Prostate gland (tissue), 2 donors: Measurements from ENCODE around the gene DHX8. TPM values are rescaled to one million over a fixed set of nuclear protein-coding genes. Genes with fewer than 3 reads are reported as not detected.
A peak's percentile ranks its signal among the peaks of the same experiment; 100 is the strongest.
"Not testable (repeated sequence)": the region's sequence is repeated elsewhere in the genome, so short reads cannot be mapped to it uniquely, and the experiment has no call there.

Experiments used
- DNase-seq: peaks from one replicate; pipeline ENCODE4 v3.0.0-alpha.2; 2019; ENCODE audit warnings: low spot score
- H3K27ac ChIP-seq, 2 donors: fragments of 200-600 bp; sonication (generic); 2 replicates each; pipeline ENCODE4 v1.5.1; 2017 to 2019
- H3K27me3 ChIP-seq: fragments of 200-600 bp; sonication (generic); replicated peaks from 2 replicates; pipeline ENCODE4 v1.5.1; 2019; ENCODE audit not compliant: insufficient read depth
- H3K36me3 ChIP-seq, 2 donors: fragments of 200-600 bp; sonication (generic); 1 replicate in 1 of 2; 2 replicates in 1 of 2; pipeline versions ENCODE4 v1.5.1 to v1.8.1; 2017 to 2019
- H3K4me1 ChIP-seq: fragments of 200-600 bp; sonication (generic); replicated peaks from 2 replicates; pipeline ENCODE4 v1.5.1; 2019
- H3K4me3 ChIP-seq, 2 donors: fragments of 200-600 bp; sonication (generic); 2 replicates each; pipeline ENCODE4 v1.5.1; 2017 to 2019
- H3K9me3 ChIP-seq: fragments of 200-600 bp; sonication (generic); 2 replicates; pipeline ENCODE4 v1.5.1; 2017
- CTCF ChIP-seq, 4 experiments: fragments of 200-600 bp in 2 of 4; fragments of 450-650 bp in 2 of 4; sonication (generic) in 2 of 4; IDR thresholded peaks; 1 replicate in 3 of 4; 2 replicates in 1 of 4; pipeline ENCODE4 v1.5.1; 2016 to 2019; ENCODE audit warnings: antibody characterized with exemption in 4 of 4, mild to moderate bottlenecking in 2 of 4, moderate library complexity in 2 of 4
- POLR2A ChIP-seq: fragments of 450-650 bp; IDR thresholded peaks from one replicate; pipeline ENCODE4 v1.6.1; 2016; ENCODE audit warnings: antibody characterized with exemption, mild to moderate bottlenecking
- POLR2AphosphoS5 ChIP-seq: sonication (generic); formaldehyde crosslinking; IDR thresholded peaks from one replicate; pipeline ENCODE4 v1.6.1; 2017; ENCODE audit warnings: antibody characterized with exemption
- WGBS: methylation state at CpG from one replicate; pipeline ENCODE4 v1.1.5; 2018; 5-methylcytosine and 5-hydroxymethylcytosine counted together
- intact Hi-C: fragments of 100-400 bp; cut with DNase I; formaldehyde crosslinking; loops from one replicate; pipeline ENCODE4 v1.14.2; 2022
- total RNA-seq, 2 donors: library from RNA; depleted of rRNA; stranded (reverse); fragments of >200 nt; gene quantifications; one replicate each; pipeline ENCODE4 v1.1.0, GENCODE V29; 2016

DHX8 gene
- total RNA-seq, 2 donors from 2014 or later, result 35.7 to 52.9 TPM

DNA sequence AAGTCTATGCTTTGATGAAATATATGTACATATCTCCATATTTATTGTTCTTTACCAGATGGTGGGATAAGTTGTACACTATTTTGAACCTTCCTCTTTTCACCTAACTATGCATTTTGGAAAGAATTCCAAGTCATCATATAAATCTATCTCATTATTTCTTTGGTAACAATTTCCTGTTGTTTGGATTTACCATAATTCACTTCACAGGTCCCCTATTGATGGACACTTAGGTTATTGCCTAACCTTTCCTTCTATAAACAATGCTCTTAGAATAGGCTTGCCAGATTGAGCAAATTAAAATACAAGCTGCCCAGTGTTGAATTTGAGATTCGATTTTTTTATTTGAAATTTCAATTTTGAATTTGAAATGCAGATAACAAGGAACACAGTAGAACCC lies 28.9 kb upstream of the DHX8 start:
- Histone ChIP-seq H3K27ac (no peak overlapping the region), H3K4me1 (no peaks in the 10 kb centered on the region), H3K9me3 (no peaks in the 10 kb centered on the region), H3K4me3 (no peak overlapping the region), H3K36me3 (no peaks in the 10 kb centered on the region), H3K27me3 (no peaks in the 10 kb centered on the region)
- DNase-seq, result no peak
- TF ChIP-seq POLR2A, result no peak
- no peak for TF ChIP-seq CTCF (IDR thresholded peaks at IDR 0.05)
- no peak for TF ChIP-seq POLR2AphosphoS5
- WGBS, result 60% methylated on average over 1 of the region's 1 CpG
- intact Hi-C loops, result no loop called here

- no peaks in the 10 kb centered on the region for H3K36me3 ChIP-seq
- H3K9me3 ChIP-seq, result no peaks in the 10 kb centered on the region
- intact Hi-C loops, result no loop called here
- TF ChIP-seq CTCF (IDR thresholded peaks at IDR 0.05) (no peak), POLR2AphosphoS5 (no peak), POLR2A (no peak)
- no peaks in the 10 kb centered on the region for H3K27me3 ChIP-seq
- no peak for DNase-seq
- H3K27ac ChIP-seq, result no peak overlapping the region
- H3K4me3 ChIP-seq, result no peak overlapping the region
- H3K4me1 ChIP-seq, result no peaks in the 10 kb centered on the region
- 96% methylated on average over 6 of the region's 6 CpGs for WGBS
Observed at GRCh38 chr17:43456029-43456428, 27.7 kb upstream of the DHX8 start.

- Histone ChIP-seq H3K36me3 (no peaks in the 10 kb centered on the region), H3K4me1 (no peaks in the 10 kb centered on the region), H3K27ac (no peak overlapping the region), H3K27me3 (no peaks in the 10 kb centered on the region), H3K9me3 (no peaks in the 10 kb centered on the region), H3K4me3 (no peak overlapping the region)
- WGBS, result 57% methylated on average over 7 of the region's 7 CpGs
- TF ChIP-seq CTCF (IDR thresholded peaks at IDR 0.05), result no peak
- peak; percentile 14 for TF ChIP-seq POLR2AphosphoS5
- intact Hi-C loops, result no loop called here
- no peak for DNase-seq
Observed at GRCh38 chr17:43456661-43457361, 27.0 kb upstream of the DHX8 start.

- no peak for DNase-seq
- H3K27me3 ChIP-seq, result no peaks in the 10 kb centered on the region
- no peaks in the 10 kb centered on the region for H3K36me3 ChIP-seq
- H3K9me3 ChIP-seq, result no peaks in the 10 kb centered on the region
- intact Hi-C loops, result no loop called here
- TF ChIP-seq POLR2A, result no peak
- TF ChIP-seq POLR2AphosphoS5, result no peak
- TF ChIP-seq CTCF (IDR thresholded peaks at IDR 0.05), result no peak
- no peaks in the 10 kb centered on the region for H3K4me1 ChIP-seq
- H3K27ac ChIP-seq, result peak overlapping the region in 1 of 2 donors; percentile 14
- WGBS, result 56% methylated on average over 1 of the region's 1 CpG
- H3K4me3 ChIP-seq, result no peak overlapping the region
Observed at GRCh38 chr17:43457362-43457692, 26.4 kb upstream of the DHX8 start.

- H3K4me1 ChIP-seq, H3K27me3 ChIP-seq, H3K27ac ChIP-seq, DNase-seq, intact Hi-C loops, H3K36me3 ChIP-seq, H3K9me3 ChIP-seq, H3K4me3 ChIP-seq: not testable (repeated sequence)
- 88% methylated on average over 5 of the region's 5 CpGs for WGBS
Observed at GRCh38 chr17:43459878-43460277, 23.9 kb upstream of the DHX8 start.
